Measurements from ENCODE around the gene TNFRSF9. TPM values are rescaled to one million over a fixed set of nuclear protein-coding genes. Genes with fewer than 3 reads are reported as not detected.

Gene TNFRSF9
- total and polyA plus RNA-seq, 8 donors: 0.06 to 0.58 (median 0.37) TPM; not detected in 3

DNA sequence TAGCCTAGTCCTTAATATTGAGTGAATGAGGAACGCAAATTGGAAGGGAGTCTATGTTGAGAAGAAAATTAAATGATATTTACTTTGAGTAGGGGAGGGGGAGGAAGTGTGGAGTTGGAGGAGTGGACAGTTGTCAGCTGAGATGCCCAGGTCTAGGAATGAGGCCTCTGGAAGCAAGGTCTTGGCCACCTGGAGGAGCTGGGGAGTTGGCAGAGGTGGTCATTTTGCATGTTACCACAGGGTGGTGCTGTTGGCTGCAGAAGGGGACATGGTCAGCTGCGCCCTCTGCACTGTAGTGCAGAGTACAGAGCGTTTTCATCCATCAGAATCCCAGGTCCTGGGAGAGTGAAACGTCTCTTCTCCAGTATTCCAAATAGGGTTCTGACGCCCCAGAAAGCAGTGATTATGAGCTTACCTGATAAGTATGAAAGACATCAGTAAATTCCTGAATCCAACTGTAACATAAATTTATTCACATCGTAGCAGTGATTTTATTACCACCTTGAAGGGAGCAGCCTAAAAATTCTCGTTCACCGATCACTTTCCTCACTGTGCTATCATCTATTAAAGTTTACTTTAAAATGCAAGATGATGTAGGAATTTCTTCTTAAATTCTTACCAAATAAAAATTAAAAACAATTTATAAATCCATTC, 34.7 kb upstream of the TNFRSF9 start:
- 60 to 68% (median 62%) methylated on average over 8 of the region's 8 CpGs for WGBS, 5 donors
- Histone ChIP-seq H3K36me3 (peaks cover 42 to 88% (median 84%) of the 10 kb centered on the region in 4 donors), H3K27me3 (no peaks in the 10 kb centered on the region), H3K27ac (peak overlapping the region in 1 of 5 donors; percentile 78), H3K4me3 (no peak overlapping the region), H3K9me3 (no peaks in the 10 kb centered on the region), H3K4me1 (peaks cover 0 to 28% (median 10%) of the 10 kb centered on the region in 4 donors)
- intact Hi-C loops (cut with DNase I; ENCODE audit: low total_unique reads): no loop called here
- peak; percentile 82 to 90 for DNase-seq
- TF ChIP-seq, protein P1, sequence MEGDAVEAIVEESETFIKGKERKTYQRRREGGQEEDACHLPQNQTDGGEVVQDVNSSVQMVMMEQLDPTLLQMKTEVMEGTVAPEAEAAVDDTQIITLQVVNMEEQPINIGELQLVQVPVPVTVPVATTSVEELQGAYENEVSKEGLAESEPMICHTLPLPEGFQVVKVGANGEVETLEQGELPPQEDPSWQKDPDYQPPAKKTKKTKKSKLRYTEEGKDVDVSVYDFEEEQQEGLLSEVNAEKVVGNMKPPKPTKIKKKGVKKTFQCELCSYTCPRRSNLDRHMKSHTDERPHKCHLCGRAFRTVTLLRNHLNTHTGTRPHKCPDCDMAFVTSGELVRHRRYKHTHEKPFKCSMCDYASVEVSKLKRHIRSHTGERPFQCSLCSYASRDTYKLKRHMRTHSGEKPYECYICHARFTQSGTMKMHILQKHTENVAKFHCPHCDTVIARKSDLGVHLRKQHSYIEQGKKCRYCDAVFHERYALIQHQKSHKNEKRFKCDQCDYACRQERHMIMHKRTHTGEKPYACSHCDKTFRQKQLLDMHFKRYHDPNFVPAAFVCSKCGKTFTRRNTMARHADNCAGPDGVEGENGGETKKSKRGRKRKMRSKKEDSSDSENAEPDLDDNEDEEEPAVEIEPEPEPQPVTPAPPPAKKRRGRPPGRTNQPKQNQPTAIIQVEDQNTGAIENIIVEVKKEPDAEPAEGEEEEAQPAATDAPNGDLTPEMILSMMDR (IDR thresholded peaks at IDR 0.05): peak in 6 of 7 experiments; percentile 31 to 89 (median 82)
- TF ChIP-seq POLR2AphosphoS5 (IDR thresholded peaks at IDR 0.05): peak in 2 of 3 donors; percentile 6 to 65
- no peak for TF ChIP-seq EP300 (IDR thresholded peaks at IDR 0.05)

DNA sequence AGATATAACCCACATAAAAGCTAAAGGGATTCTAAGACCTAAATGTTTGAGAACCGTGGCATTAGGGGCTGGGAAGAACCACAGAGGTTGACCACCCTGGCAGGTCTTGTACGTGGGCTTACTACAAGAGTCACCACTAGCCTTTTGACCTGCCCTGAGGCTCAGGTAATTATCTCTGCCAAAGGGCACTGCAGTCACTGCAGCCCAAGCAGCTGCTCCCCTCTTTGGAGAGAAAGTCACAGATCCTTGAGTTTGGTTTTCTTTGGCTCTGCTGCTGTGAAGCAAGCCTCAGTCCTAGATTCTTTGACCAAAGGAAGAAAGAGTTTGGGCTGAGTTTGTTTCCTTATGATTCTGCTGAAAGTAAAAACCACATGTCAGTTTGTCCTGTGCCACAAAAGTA, 32.4 kb upstream of the TNFRSF9 start:
- Histone ChIP-seq H3K9me3 (no peaks in the 10 kb centered on the region), H3K27me3 (no peaks in the 10 kb centered on the region), H3K4me1 (peaks cover 0 to 28% (median 11%) of the 10 kb centered on the region in 4 donors), H3K4me3 (no peak overlapping the region), H3K27ac (no peak overlapping the region), H3K36me3 (peaks cover 41 to 88% (median 83%) of the 10 kb centered on the region in 4 donors)
- no peak for DNase-seq
- intact Hi-C loops (cut with DNase I; ENCODE audit: low total_unique reads): no loop called here
- TF ChIP-seq, protein P1 (IDR thresholded peaks at IDR 0.05): no peak
- no peak for TF ChIP-seq POLR2AphosphoS5 (IDR thresholded peaks at IDR 0.05)
- no peak for TF ChIP-seq POLR2A (IDR thresholded peaks at IDR 0.05)
- no peak for TF ChIP-seq EP300 (IDR thresholded peaks at IDR 0.05)
- 88 to 97% (median 95%) methylated on average over 2 of the region's 2 CpGs for WGBS, 5 donors

DNA sequence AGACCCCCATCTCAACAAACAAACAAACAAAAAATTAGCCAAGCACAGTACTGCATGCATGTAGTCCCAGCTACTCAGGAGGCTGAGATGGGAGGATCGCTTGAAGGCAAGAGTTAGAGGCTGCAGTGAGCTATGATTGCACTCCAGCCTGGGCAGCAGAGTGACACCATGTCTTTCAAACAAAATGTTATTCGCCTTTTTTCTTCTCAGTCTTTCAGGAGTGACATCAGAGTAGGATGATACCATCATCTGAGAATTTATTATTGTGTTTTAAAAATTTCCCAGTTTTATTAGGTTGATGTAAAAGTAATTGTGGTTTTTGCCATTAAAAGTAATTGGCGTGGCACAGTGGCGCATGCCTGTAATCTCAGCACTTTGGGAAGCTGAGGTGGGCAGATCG, 31.6 kb upstream of the TNFRSF9 start:
- no peaks in the 10 kb centered on the region for H3K27me3 ChIP-seq
- DNase-seq: no peak
- H3K36me3 ChIP-seq: peaks cover 40 to 88% (median 83%) of the 10 kb centered on the region in 4 donors
- no peak overlapping the region for H3K27ac ChIP-seq
- intact Hi-C loops (cut with DNase I; ENCODE audit: low total_unique reads): no loop called here
- no peak overlapping the region for H3K4me3 ChIP-seq
- no peaks in the 10 kb centered on the region for H3K9me3 ChIP-seq
- peaks cover 0 to 31% (median 13%) of the 10 kb centered on the region in 4 donors for H3K4me1 ChIP-seq
- TF ChIP-seq POLR2A (IDR thresholded peaks at IDR 0.05) (no peak), EP300 (IDR thresholded peaks at IDR 0.05) (no peak), POLR2AphosphoS5 (IDR thresholded peaks at IDR 0.05) (no peak)
- TF ChIP-seq, protein P1 (IDR thresholded peaks at IDR 0.05): no peak
- WGBS, 5 donors: 92 to 97% (median 96%) methylated on average over 5 of the region's 5 CpGs

DNA sequence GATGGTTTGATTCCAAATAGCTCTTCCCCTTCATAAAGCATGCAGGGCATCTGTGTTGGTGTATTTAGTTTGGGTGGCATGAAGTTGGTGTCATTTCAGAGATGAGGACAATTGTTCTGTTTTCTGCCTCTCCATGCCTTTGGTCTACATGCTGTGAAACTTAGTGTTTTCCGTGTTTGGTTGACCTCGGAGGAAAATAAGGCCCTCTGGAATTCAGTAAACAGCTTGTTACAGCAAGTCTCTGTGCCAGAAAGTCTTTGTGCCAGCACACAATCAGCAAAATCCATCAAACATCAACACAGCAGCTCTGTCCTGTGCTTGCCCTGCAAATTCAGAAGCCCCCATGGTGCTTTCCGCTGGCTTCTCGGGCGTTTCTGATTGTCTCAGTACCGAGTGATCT, 30.4 kb upstream of the TNFRSF9 start:
- TF ChIP-seq EP300 (IDR thresholded peaks at IDR 0.05) (no peak), POLR2AphosphoS5 (IDR thresholded peaks at IDR 0.05) (no peak), POLR2A (IDR thresholded peaks at IDR 0.05) (no peak)
- TF ChIP-seq, protein P1 (IDR thresholded peaks at IDR 0.05): no peak
- no peaks in the 10 kb centered on the region for H3K27me3 ChIP-seq
- peaks cover 44 to 88% (median 85%) of the 10 kb centered on the region in 4 donors for H3K36me3 ChIP-seq
- no peak for DNase-seq
- 60 to 94% (median 76%) methylated on average over 6 of the region's 6 CpGs for WGBS, 5 donors
- no peak overlapping the region for H3K27ac ChIP-seq
- H3K4me3 ChIP-seq: no peak overlapping the region
- intact Hi-C loops (cut with DNase I; ENCODE audit: low total_unique reads): no loop called here
- no peaks in the 10 kb centered on the region for H3K9me3 ChIP-seq
- H3K4me1 ChIP-seq: peaks cover 0 to 31% (median 14%) of the 10 kb centered on the region in 4 donors

Measured in stomach (tissue), 9 donors.